Esophagus squamous epithelium (tissue), 5 donors: ENCODE data around the gene SEMA6A. TPM values are rescaled to one million over a fixed set of nuclear protein-coding genes. Genes with fewer than 3 reads are reported as not detected.

Experiments
- DNase-seq: peaks from one replicate; lab custom pipeline; 2025; lab: John Stamatoyannopoulos, UW
- H3K27ac ChIP-seq, 4 donors: fragments of 200-600 bp; sonication (generic); one replicate each; pipeline ENCODE4 v1.5.1; 2016 to 2019; ENCODE audit warnings: mild to moderate bottlenecking in 1 of 4
- H3K27me3 ChIP-seq, 4 donors: fragments of 200-600 bp; sonication (generic); 1 replicate in 3 of 4; 2 replicates in 1 of 4; pipeline versions ENCODE4 v1.5.1 to v1.6.0; 2017 to 2021; ENCODE audit warnings: antibody characterized with exemption in 1 of 4
- H3K36me3 ChIP-seq, 3 donors: fragments of 200-600 bp; sonication (generic); one replicate each; pipeline ENCODE4 v1.5.1; 2016 to 2019
- H3K4me1 ChIP-seq, 3 donors: fragments of 200-600 bp; sonication (generic); one replicate each; pipeline ENCODE4 v1.5.1; 2017 to 2019
- H3K4me3 ChIP-seq, 4 donors: fragments of 200-600 bp; sonication (generic); 1 replicate in 3 of 4; 2 replicates in 1 of 4; pipeline ENCODE4 v1.5.1; 2016 to 2019; ENCODE audit warnings: mild to moderate bottlenecking in 2 of 4, moderate library complexity in 1 of 4
- H3K9me3 ChIP-seq, 3 donors: fragments of 200-600 bp; sonication (generic); one replicate each; pipeline ENCODE4 v1.5.1; 2016 to 2019
- CTCF ChIP-seq, 6 experiments: fragments of 450-650 bp in 4 of 6; fragments of 200-600 bp in 2 of 6; sonication (generic) in 2 of 6; IDR thresholded peaks; one replicate each; pipeline ENCODE4 v1.5.1; 2016 to 2019; ENCODE audit warnings: antibody characterized with exemption in 6 of 6, mild to moderate bottlenecking in 4 of 6, moderate library complexity in 4 of 6
- POLR2A ChIP-seq, 4 donors: fragments of 450-650 bp; IDR thresholded peaks; one replicate each; pipeline ENCODE4 v1.6.1; 2017; ENCODE audit warnings: antibody characterized with exemption in 4 of 4, mild to moderate bottlenecking in 4 of 4, moderate library complexity in 3 of 4
- WGBS, 2 donors: methylation state at CpG; one replicate each; pipeline ENCODE4 v1.1.5; 2018; 5-methylcytosine and 5-hydroxymethylcytosine counted together
- intact Hi-C: fragments of 100-400 bp; cut with DNase I; formaldehyde crosslinking; loops from one replicate; pipeline ENCODE4 v1.15.0; 2022
- total RNA-seq, 4 donors: library from RNA; depleted of rRNA; stranded (reverse); fragments of >200 nt; gene quantifications; one replicate each; pipeline ENCODE4 v1.1.0, GENCODE V29; 2016
- donor health status: DM: yes; HTN: yes; CAD: no.

Gene SEMA6A
- total RNA-seq, 4 donors from 2014 or later = 3.0 to 28.6 (median 4.3) TPM

DNA sequence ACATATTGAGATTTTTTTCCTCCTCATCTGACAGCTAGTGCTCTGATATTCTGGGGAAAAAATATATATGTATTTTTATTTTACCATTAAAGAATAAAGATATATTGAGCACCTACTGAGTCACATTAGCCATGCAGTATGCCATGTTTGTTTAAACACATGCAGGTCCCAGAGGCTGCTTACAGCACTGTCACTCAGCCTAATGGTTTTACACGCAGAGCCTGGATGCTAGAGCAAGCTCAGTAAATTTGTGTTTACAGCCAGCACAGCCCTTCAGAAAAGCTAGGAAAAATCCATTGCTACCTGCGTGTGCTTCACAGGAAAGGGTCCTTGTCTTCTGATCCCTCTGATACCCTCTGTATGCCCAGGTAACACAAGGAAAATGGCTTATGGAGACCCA, 146.2 kb downstream of the SEMA6A start:
- no peaks in the 10 kb centered on the region for H3K27me3 ChIP-seq
- H3K27ac ChIP-seq = no peak overlapping the region
- DNase-seq = no peak
- H3K36me3 ChIP-seq = no peaks in the 10 kb centered on the region
- H3K4me1 ChIP-seq = peaks cover 0 to 4% (median 0%) of the 10 kb centered on the region in 3 donors
- intact Hi-C loops = no loop called here
- no peak overlapping the region for H3K4me3 ChIP-seq
- WGBS, 2 donors = 76 to 91% methylated on average over 2 of the region's 2 CpGs
- no peaks in the 10 kb centered on the region for H3K9me3 ChIP-seq
- TF ChIP-seq POLR2A (IDR thresholded peaks at IDR 0.05) = no peak
- no peak for TF ChIP-seq CTCF (IDR thresholded peaks at IDR 0.05)

DNA sequence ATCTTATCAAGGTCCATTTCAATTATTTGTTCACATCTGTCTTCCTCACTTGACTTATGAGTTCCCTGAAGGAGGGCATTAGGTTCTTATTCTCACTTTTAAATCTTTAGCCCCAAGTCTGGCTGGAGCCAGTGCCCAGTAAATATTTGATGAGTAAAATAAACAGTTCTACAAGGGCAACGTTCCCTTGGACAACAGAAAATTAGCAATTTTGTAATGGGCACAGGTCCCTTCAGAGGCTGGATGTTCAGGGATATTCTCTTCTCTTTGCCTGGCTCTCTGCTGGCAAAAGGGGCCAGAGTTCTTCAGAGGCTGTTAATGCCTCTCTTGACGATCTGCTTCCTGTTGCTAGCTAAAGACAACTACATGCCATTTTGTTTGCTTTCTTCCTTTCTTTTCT, 149.7 kb downstream of the SEMA6A start:
- TF ChIP-seq POLR2A (IDR thresholded peaks at IDR 0.05) (no peak), CTCF (IDR thresholded peaks at IDR 0.05) (no peak)
- Histone ChIP-seq H3K4me1 (peaks cover 0 to 4% (median 0%) of the 10 kb centered on the region in 3 donors), H3K4me3 (no peak overlapping the region), H3K27me3 (no peaks in the 10 kb centered on the region), H3K36me3 (no peaks in the 10 kb centered on the region), H3K27ac (no peak overlapping the region), H3K9me3 (no peaks in the 10 kb centered on the region)
- DNase-seq = no peak
- WGBS, 2 donors = 56 to 67% methylated on average over 2 of the region's 2 CpGs
- intact Hi-C loops = no loop called here

GRCh38 chr5:116424258-116424615, 150.4 kb downstream of the SEMA6A start:
- H3K9me3 ChIP-seq = no peaks in the 10 kb centered on the region
- no peaks in the 10 kb centered on the region for H3K36me3 ChIP-seq
- intact Hi-C loops = no loop called here
- H3K27ac ChIP-seq = no peak overlapping the region
- no peaks in the 10 kb centered on the region for H3K27me3 ChIP-seq
- DNase-seq = no peak
- 51 to 55% methylated on average over 4 of the region's 4 CpGs for WGBS, 2 donors
- H3K4me3 ChIP-seq = no peak overlapping the region
- peaks cover 0 to 4% (median 0%) of the 10 kb centered on the region in 3 donors for H3K4me1 ChIP-seq
- TF ChIP-seq POLR2A (IDR thresholded peaks at IDR 0.05) (no peak), CTCF (IDR thresholded peaks at IDR 0.05) (no peak)

DNA sequence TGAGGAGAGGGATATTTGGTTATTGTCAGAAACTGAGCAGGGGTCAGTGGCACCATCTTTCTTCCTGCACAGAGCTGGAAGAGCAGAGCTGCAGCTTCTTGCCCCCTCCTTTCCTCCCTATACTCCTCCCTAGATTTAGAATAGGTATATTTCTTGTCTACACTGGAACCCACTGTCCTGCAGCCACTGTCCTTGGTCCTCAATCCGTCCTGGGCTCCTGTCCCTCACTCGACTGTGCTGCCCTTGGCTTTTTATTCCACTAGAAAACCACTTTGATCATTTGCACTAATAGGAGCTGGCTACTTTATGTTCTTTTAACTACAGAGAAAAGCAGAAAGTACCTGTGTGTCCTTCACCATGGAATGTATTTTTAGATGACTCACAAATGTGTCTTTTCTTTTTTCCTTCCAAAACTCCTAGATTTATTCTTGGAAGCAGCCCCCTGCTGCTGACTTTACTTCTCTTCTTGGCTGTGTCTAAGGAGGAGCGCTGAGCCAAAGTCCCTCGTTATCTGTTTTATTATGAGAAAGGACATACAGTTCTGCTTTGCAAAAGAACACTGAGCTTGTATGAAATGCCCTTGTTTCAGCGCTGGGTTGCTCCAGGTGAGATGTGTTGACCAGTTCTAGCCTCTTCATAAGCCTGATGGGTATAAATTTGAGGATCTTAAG, 150.9 kb downstream of the SEMA6A start:
- no peak for DNase-seq
- WGBS, 2 donors = 75 to 91% methylated on average over 4 to 5 of the region's 5 CpGs
- Histone ChIP-seq H3K36me3 (no peaks in the 10 kb centered on the region), H3K4me3 (no peak overlapping the region), H3K27me3 (no peaks in the 10 kb centered on the region), H3K4me1 (peaks cover 0 to 4% (median 0%) of the 10 kb centered on the region in 3 donors), H3K27ac (no peak overlapping the region), H3K9me3 (no peaks in the 10 kb centered on the region)
- intact Hi-C loops = no loop called here
- TF ChIP-seq POLR2A (IDR thresholded peaks at IDR 0.05) = no peak
- TF ChIP-seq CTCF (IDR thresholded peaks at IDR 0.05) = no peak

GRCh38 chr5:116423141-116423540, 151.5 kb downstream of the SEMA6A start:
- TF ChIP-seq CTCF (IDR thresholded peaks at IDR 0.05) (no peak), POLR2A (IDR thresholded peaks at IDR 0.05) (no peak)
- Histone ChIP-seq H3K36me3 (no peaks in the 10 kb centered on the region), H3K9me3 (no peaks in the 10 kb centered on the region), H3K4me1 (peaks cover 0 to 4% (median 0%) of the 10 kb centered on the region in 3 donors), H3K27ac (no peak overlapping the region), H3K27me3 (no peaks in the 10 kb centered on the region), H3K4me3 (no peak overlapping the region)
- intact Hi-C loops = no loop called here
- no peak for DNase-seq
